Uterus (tissue), 4 donors: ENCODE data around the gene PTPRD. TPM values are rescaled to one million over a fixed set of nuclear protein-coding genes. Genes with fewer than 3 reads are reported as not detected.

Experiments used
- DNase-seq, 2 donors: peaks; one replicate each; pipeline ENCODE4 v3.0.0-alpha.2; 2019 to 2020
- H3K27ac ChIP-seq, 2 donors: fragments of 200-600 bp; sonication (generic); 1 replicate in 1 of 2; 2 replicates in 1 of 2; pipeline ENCODE4 v1.5.1; 2016 to 2018
- H3K27me3 ChIP-seq, 2 donors: fragments of 200-600 bp; sonication (generic); one replicate each; pipeline ENCODE4 v1.5.1; 2018 to 2019; ENCODE audit warnings: control low read depth in 1 of 2
- H3K36me3 ChIP-seq, 2 donors: fragments of 200-600 bp; sonication (generic); one replicate each; pipeline ENCODE4 v1.5.1; 2019; ENCODE audit warnings: control low read depth in 1 of 2
- H3K4me1 ChIP-seq, 2 donors: fragments of 200-600 bp; sonication (generic); one replicate each; pipeline ENCODE4 v1.5.1; 2018 to 2019; ENCODE audit warnings: control low read depth in 1 of 2
- H3K4me3 ChIP-seq, 2 donors: fragments of 200-600 bp; sonication (generic); 1 replicate in 1 of 2; 2 replicates in 1 of 2; pipeline ENCODE4 v1.5.1; 2018 to 2019; ENCODE audit warnings: mild to moderate bottlenecking in 1 of 2
- H3K9me3 ChIP-seq, 2 donors: fragments of 200-600 bp; sonication (generic); one replicate each; pipeline ENCODE4 v1.5.1; 2019; ENCODE audit warnings: control low read depth in 1 of 2
- POLR2A ChIP-seq, 2 donors: fragments of 450-650 bp; IDR thresholded peaks; one replicate each; pipeline ENCODE4 v1.6.1; 2016; ENCODE audit warnings: antibody characterized with exemption in 2 of 2, mild to moderate bottlenecking in 1 of 2, moderate library complexity in 1 of 2
- intact Hi-C: fragments of 100-400 bp; cut with DNase I; formaldehyde crosslinking; loops from one replicate; pipeline ENCODE4 v1.15.1; 2023; ENCODE audit warnings: low total_unique reads
- total RNA-seq, 4 donors: library from RNA; depleted of rRNA in 3 of 4; stranded (reverse); fragments of >200 nt in 3 of 4; gene quantifications; one replicate each; pipeline versions ENCODE4 v1.1.0 to v1.2.4, GENCODE V29; 2014 to 2023
- TF ChIP-seq, protein P1 (sequence below), 4 experiments: fragments of 200-600 bp in 2 of 4; fragments of 450-650 bp in 2 of 4; sonication (generic) in 2 of 4; IDR thresholded peaks; one replicate each; pipeline ENCODE4 v1.5.1; 2016 to 2019; ENCODE audit warnings: antibody characterized with exemption in 4 of 4, mild to moderate bottlenecking in 2 of 4, moderate library complexity in 1 of 4
- donor health status: DM: yes; HTN: yes; CAD: no.

The PTPRD gene
- total RNA-seq, 4 donors from 2014 or later: 1.2 to 136 (median 26.4) TPM

DNA sequence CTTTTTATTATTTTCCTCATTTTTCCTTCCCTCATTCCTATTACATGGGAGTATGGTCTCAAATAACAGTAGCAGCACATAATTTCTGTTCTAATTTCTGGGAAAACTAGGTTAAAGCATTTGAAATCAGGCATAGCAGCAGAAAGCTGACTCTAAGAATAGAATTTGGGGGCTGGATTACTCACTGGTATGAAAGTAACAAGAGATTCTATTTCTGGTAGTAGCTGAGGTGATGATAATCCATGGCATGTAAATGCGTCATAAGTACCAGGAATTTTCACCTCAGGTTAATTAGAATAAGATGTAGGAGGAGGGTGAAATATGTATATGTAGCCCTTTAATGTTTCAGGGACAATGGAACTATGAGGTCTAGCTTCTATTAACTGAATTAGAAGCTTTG is 662.0 kb downstream of the PTPRD start:
- Histone ChIP-seq H3K4me3 (no peak overlapping the region), H3K27ac (no peak overlapping the region), H3K9me3 (no peaks in the 10 kb centered on the region), H3K36me3 (no peaks in the 10 kb centered on the region), H3K27me3 (no peaks in the 10 kb centered on the region), H3K4me1 (no peaks in the 10 kb centered on the region)
- intact Hi-C loops: no loop called here
- DNase-seq: no peak
- no peak for TF ChIP-seq POLR2A (IDR thresholded peaks at IDR 0.05)
- TF ChIP-seq, protein P1, sequence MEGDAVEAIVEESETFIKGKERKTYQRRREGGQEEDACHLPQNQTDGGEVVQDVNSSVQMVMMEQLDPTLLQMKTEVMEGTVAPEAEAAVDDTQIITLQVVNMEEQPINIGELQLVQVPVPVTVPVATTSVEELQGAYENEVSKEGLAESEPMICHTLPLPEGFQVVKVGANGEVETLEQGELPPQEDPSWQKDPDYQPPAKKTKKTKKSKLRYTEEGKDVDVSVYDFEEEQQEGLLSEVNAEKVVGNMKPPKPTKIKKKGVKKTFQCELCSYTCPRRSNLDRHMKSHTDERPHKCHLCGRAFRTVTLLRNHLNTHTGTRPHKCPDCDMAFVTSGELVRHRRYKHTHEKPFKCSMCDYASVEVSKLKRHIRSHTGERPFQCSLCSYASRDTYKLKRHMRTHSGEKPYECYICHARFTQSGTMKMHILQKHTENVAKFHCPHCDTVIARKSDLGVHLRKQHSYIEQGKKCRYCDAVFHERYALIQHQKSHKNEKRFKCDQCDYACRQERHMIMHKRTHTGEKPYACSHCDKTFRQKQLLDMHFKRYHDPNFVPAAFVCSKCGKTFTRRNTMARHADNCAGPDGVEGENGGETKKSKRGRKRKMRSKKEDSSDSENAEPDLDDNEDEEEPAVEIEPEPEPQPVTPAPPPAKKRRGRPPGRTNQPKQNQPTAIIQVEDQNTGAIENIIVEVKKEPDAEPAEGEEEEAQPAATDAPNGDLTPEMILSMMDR (IDR thresholded peaks at IDR 0.05): no peak

DNA sequence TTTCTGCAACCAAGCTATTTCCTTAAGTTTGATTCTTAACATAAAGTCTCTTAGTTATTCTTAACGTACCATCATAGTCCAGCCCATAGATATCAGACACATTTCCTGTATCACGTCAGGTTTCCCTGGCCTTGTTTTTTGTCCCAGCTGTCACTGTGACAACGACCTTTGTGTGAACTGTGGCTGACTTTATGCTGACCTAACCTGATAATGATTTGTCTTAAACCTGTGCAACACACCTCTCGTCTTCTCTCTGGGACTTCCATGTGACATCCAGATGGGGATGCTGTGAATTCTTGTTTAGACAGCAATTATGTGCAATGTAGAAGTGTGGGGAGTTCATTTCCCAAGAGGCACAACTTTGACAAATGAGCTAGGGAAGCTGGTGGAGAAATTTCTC is 662.8 kb downstream of the PTPRD start:
- H3K36me3 ChIP-seq: no peaks in the 10 kb centered on the region
- H3K4me3 ChIP-seq: no peak overlapping the region
- intact Hi-C loops: no loop called here
- TF ChIP-seq, protein P1 (IDR thresholded peaks at IDR 0.05): no peak
- no peak for TF ChIP-seq POLR2A (IDR thresholded peaks at IDR 0.05)
- DNase-seq: no peak
- no peak overlapping the region for H3K27ac ChIP-seq
- no peaks in the 10 kb centered on the region for H3K9me3 ChIP-seq
- H3K27me3 ChIP-seq: no peaks in the 10 kb centered on the region
- no peaks in the 10 kb centered on the region for H3K4me1 ChIP-seq

DNA sequence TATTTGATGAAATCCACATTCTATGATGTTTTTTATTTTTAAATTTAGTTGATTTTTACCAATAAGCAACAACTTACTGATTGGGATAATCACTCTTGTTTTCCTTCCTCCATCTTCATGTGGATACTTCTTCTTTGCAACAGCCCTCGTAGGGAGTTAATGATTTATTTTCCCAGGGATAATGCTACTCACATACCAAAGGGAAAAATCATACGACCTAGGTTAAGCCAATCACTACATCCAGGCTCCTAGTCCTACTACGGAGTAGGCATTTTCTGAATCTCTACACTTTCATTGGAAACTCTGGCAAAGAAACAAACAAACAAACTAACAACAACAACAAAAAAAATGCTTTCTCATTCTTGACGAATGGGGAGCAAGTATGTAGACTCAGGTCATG is 663.4 kb downstream of the PTPRD start:
- no peaks in the 10 kb centered on the region for H3K9me3 ChIP-seq
- DNase-seq: no peak
- no peak overlapping the region for H3K27ac ChIP-seq
- H3K4me1 ChIP-seq: no peaks in the 10 kb centered on the region
- intact Hi-C loops: no loop called here
- no peak overlapping the region for H3K4me3 ChIP-seq
- H3K36me3 ChIP-seq: no peaks in the 10 kb centered on the region
- H3K27me3 ChIP-seq: no peaks in the 10 kb centered on the region
- no peak for TF ChIP-seq POLR2A (IDR thresholded peaks at IDR 0.05)
- TF ChIP-seq, protein P1 (IDR thresholded peaks at IDR 0.05): no peak

DNA sequence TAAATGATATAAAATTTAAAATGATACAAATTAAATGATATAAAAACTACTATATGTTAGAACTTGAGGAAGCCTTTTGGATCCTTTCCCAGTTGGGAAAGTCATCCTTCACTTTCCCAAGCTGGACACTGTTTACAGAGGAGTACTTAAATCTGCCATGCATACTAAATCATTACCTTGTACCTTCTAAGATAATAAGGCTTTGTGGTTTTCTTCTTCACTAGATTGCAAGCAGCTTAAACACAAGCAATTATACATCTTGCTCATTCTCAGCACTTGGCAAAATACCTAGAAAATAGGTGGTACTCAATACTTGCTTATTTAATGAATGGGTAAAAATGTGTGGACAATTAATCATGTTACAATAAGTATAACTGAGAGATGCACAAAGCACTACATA is 666.8 kb downstream of the PTPRD start:
- H3K27me3 ChIP-seq: no peaks in the 10 kb centered on the region
- H3K4me3 ChIP-seq: no peak overlapping the region
- no peak for DNase-seq
- no peaks in the 10 kb centered on the region for H3K9me3 ChIP-seq
- H3K4me1 ChIP-seq: no peaks in the 10 kb centered on the region
- intact Hi-C loops: no loop called here
- TF ChIP-seq, protein P1 (IDR thresholded peaks at IDR 0.05): no peak
- no peak for TF ChIP-seq POLR2A (IDR thresholded peaks at IDR 0.05)
- no peaks in the 10 kb centered on the region for H3K36me3 ChIP-seq
- no peak overlapping the region for H3K27ac ChIP-seq

DNA sequence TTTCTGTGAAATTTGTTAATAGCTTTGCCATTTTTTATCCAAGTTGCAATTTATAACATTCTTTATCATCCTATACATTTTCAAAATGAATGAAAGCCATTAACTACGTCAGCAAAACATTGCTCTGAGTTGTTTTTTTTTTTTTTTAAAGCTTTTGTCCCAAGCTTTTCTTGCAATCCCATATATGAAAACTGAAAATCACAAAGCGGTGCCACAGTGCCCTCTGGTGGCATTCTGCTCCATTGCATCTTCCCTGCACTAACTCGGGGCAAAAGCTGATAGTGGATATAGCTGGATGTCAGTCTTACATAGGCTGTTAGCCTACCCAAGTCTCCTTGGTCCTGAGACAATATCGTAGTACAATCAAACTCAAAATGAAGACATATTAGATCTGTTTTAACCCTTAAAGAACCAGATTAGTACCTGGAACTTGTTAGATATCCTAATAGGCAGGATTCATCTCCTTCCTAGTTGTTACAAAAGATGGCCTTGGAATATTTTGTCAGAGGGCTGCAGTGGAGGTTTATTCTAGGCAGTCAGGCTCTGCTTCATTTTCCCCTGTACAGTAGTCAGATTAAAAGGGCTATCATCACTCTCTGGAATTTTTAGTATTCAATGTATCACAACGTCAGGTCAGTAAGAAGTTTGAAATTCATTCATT is 669.9 kb downstream of the PTPRD start:
- Histone ChIP-seq H3K27me3 (no peaks in the 10 kb centered on the region), H3K9me3 (no peaks in the 10 kb centered on the region), H3K4me3 (no peak overlapping the region), H3K36me3 (no peaks in the 10 kb centered on the region), H3K4me1 (no peaks in the 10 kb centered on the region), H3K27ac (no peak overlapping the region)
- DNase-seq: peak in 1 of 2 donors; percentile 18
- intact Hi-C loops: no loop called here
- TF ChIP-seq, protein P1 (IDR thresholded peaks at IDR 0.05): peak; percentile 39 to 60 (median 45)
- TF ChIP-seq POLR2A (IDR thresholded peaks at IDR 0.05): no peak
